HCT116 (cell line): ENCODE data around the gene MTM1. TPM values are rescaled to one million over a fixed set of nuclear protein-coding genes. Genes with fewer than 3 reads are reported as not detected.

Experiments used
- ATAC-seq: fragments of 200-7000 bp; cut with Tn5 transposase; 2 replicates; pipeline ENCODE4 v1.9.1; 2020; ENCODE audit warnings: mild to moderate bottlenecking, moderate library complexity
- BruUV-seq: library from RNA; stranded (reverse); fragments of 400-500 nt; replicated peaks from 2 replicates; lab custom pipeline; 2021; lab: Mats Ljungman, UMichigan
- CTCF ChIA-PET: fragments of 300-600 bp; sonication (Branson Sonifier 250); formaldehyde crosslinking; loops from one replicate; lab custom pipeline; 2021; ENCODE audit warnings: antibody characterized with exemption; lab: Charles Lee
- POLR2A ChIA-PET: fragments of 300-600, 350-600 bp; sonication (Branson Sonifier 250); formaldehyde crosslinking; loops from one replicate; lab custom pipeline; 2021; ENCODE audit warnings: antibody characterized with exemption; lab: Charles Lee
- RAD21 ChIA-PET, 2 experiments: fragments of 300-600 bp; sonication (Branson Sonifier 250); formaldehyde crosslinking; loops; one replicate each; lab custom pipeline; 2023; ENCODE audit warnings: low total read pairs in 2 of 2; ENCODE audit not compliant: uncharacterized antibody in 2 of 2, unreplicated experiment in 2 of 2, low non-redundant PET in 1 of 2; lab: Charles Lee
- DNase-seq: peaks from one replicate; pipeline ENCODE4 v3.0.0-alpha.2; 2010; ENCODE audit warnings: low read depth, low spot score
- H2AFZ ChIP-seq: fragments of 200-600 bp; shearing (Covaris generic), sonication (generic); 2 replicates; pipeline ENCODE4 v1.6.1; 2017; ENCODE audit warnings: low read depth, mixed run types, mixed read lengths, antibody characterized with exemption, low read length; ENCODE audit not compliant: poor library complexity, severe bottlenecking
- H3K27ac ChIP-seq: 2 replicates; pipeline ENCODE4 v1.5.1; 2012; ENCODE audit warnings: low read depth, low read length
- H3K27me3 ChIP-seq: fragments of 200-600 bp; sonication (generic); 2 replicates; pipeline ENCODE4 v1.6.1; 2016; ENCODE audit warnings: mixed run types, low read length, mixed read lengths; ENCODE audit not compliant: insufficient read depth
- H3K36me3 ChIP-seq, 2 experiments: fragments of 200-500 bp in 1 of 2; fragments of 200-600 bp in 1 of 2; sonication (Bioruptor generic) in 1 of 2; sonication (generic) in 1 of 2; 2 replicates each; pipeline versions ENCODE4 v1.5.1 to v1.6.1; 2014 to 2016; ENCODE audit warnings: low read length in 2 of 2, inconsistent platforms in 1 of 2, mixed read lengths in 1 of 2, mixed run types in 1 of 2; ENCODE audit not compliant: insufficient read depth in 2 of 2, control insufficient read depth in 1 of 2
- H3K4me1 ChIP-seq, 2 experiments: fragments of 200-600 bp in 1 of 2; sonication (generic) in 1 of 2; 2 replicates each; pipeline versions ENCODE4 v1.5.1 to v1.6.1; 2012 to 2017; ENCODE audit warnings: low read length in 2 of 2, inconsistent platforms in 1 of 2, mild to moderate bottlenecking in 1 of 2, mixed read lengths in 1 of 2, mixed run types in 1 of 2, moderate library complexity in 1 of 2; ENCODE audit not compliant: insufficient read depth in 2 of 2, control insufficient read depth in 1 of 2
- H3K4me2 ChIP-seq: fragments of 200-600 bp; sonication (generic); 2 replicates; pipeline ENCODE4 v1.6.1; 2017; ENCODE audit warnings: mixed run types, low read length, mixed read lengths
- H3K4me3 ChIP-seq, 2 experiments: fragments of 200-600 bp in 1 of 2; sonication (generic) in 1 of 2; replicated peaks in 1 of 2; 2 replicates each; pipeline ENCODE4 v1.5.1; 2011 to 2016; ENCODE audit warnings: low read length in 2 of 2, control low read depth in 1 of 2, low read depth in 1 of 2, mild to moderate bottlenecking in 1 of 2, mixed read lengths in 1 of 2, mixed run types in 1 of 2
- H3K79me2 ChIP-seq: fragments of 200-600 bp; sonication (generic); 2 replicates; pipeline ENCODE4 v1.6.1; 2017; ENCODE audit warnings: mild to moderate bottlenecking, mixed run types, low read length, moderate library complexity, mixed read lengths; ENCODE audit not compliant: insufficient read depth
- H3K9ac ChIP-seq: fragments of 200-600 bp; sonication (generic); 2 replicates; pipeline ENCODE4 v1.6.1; 2016; ENCODE audit warnings: low read length, mixed read lengths
- H3K9me2 ChIP-seq: fragments of 200-600 bp; sonication (generic), shearing (Covaris generic); 2 replicates; pipeline ENCODE4 v1.6.1; 2017; ENCODE audit warnings: mixed run types, mild to moderate bottlenecking, moderate library complexity; ENCODE audit not compliant: insufficient read depth
- H3K9me3 ChIP-seq, 2 experiments: fragments of 200-500 bp in 1 of 2; fragments of 200-600 bp in 1 of 2; sonication (Bioruptor generic) in 1 of 2; sonication (generic) in 1 of 2; 2 replicates each; pipeline ENCODE4 v1.6.1; 2014 to 2017; ENCODE audit warnings: low read length in 2 of 2, mixed read lengths in 2 of 2, inconsistent platforms in 1 of 2, low read depth in 1 of 2, mild to moderate bottlenecking in 1 of 2, mixed run types in 1 of 2, moderate library complexity in 1 of 2; ENCODE audit not compliant: control insufficient read depth in 1 of 2, insufficient read depth in 1 of 2
- H4K20me1 ChIP-seq: fragments of 200-600 bp; sonication (generic), shearing (Covaris generic); 2 replicates; pipeline ENCODE4 v1.6.1; 2017; ENCODE audit warnings: mixed run types, mild to moderate bottlenecking, moderate library complexity; ENCODE audit not compliant: insufficient read depth
- CEBPB ChIP-seq: IDR thresholded peaks from 2 replicates; pipeline ENCODE4 v1.6.1; 2012; ENCODE audit warnings: low read depth
- EZH2phosphoT487 ChIP-seq: fragments of 200-600 bp; IDR thresholded peaks from 2 replicates; pipeline ENCODE4 v1.6.1; 2018; ENCODE audit warnings: antibody characterized with exemption, borderline replicate concordance
- POLR2AphosphoS5 ChIP-seq: IDR thresholded peaks from 2 replicates; pipeline ENCODE4 v1.6.1; 2011; ENCODE audit warnings: mild to moderate bottlenecking, low read depth, low read length, moderate library complexity
- RAD21 ChIP-seq: IDR thresholded peaks from 2 replicates; pipeline ENCODE4 v1.6.1; 2012; ENCODE audit warnings: low read depth, mild to moderate bottlenecking
- TCF7L2 ChIP-seq: IDR thresholded peaks from 2 replicates; pipeline ENCODE4 v1.7.0; 2011; ENCODE audit warnings: borderline replicate concordance, inconsistent platforms; ENCODE audit not compliant: insufficient read depth, insufficient read length; ENCODE audit errors: extremely low read depth
- ZFX ChIP-seq: fragments of 450-650 bp; IDR thresholded peaks from 2 replicates; pipeline ENCODE4 v1.6.1; 2017
- ZNF274 ChIP-seq: fragments of 200-500 bp; sonication (Bioruptor generic); IDR thresholded peaks from 2 replicates; pipeline ENCODE4 v1.6.1; 2014; ENCODE audit warnings: mild to moderate bottlenecking, low read depth, low read length, inconsistent platforms
- intact Hi-C: fragments of 100-400 bp; cut with micrococcal nuclease; formaldehyde crosslinking; loops from 2 replicates; pipeline ENCODE4 v1.10.0; 2022
- total RNA-seq: library from RNA; stranded (reverse); gene quantifications from one replicate; pipeline ENCODE4 v1.2.1, GENCODE V29; 2021; ENCODE audit not compliant: unreplicated experiment

The MTM1 gene
- total RNA-seq, 1 experiment from 2014 or later: 6.5 TPM

DNA sequence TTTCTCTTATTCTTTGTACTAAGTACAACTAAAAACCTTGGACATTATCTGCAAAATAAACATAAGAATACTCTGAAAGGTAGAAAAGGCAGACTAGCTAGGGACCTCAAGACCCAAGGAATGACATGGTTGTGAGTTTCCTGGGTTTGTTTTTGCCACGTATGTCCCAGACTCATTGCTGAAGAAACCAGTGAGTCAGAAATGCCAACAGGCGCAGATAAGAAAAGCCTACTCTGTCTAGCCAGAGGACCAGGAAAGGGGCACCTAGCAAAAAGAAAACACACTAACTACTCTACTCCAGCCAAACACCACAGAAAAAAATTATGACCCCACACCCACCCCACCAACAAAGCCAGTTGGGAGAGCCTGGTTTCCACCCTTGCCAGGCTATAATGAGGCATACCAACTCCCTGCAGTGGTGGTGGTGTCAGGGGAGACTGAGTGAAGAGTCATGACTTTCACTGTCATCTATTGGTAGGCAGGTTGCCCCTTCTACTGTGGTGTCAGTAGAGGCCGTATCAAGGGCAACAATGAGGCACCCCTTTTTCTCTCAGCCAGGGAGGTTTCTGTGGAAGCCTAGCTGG, 135.7 kb downstream of the MTM1 start:
- no TSS peak for BruUV-seq
- Histone ChIP-seq H3K4me3 (no peak overlapping the region), H3K9me2 (no peaks in the 10 kb centered on the region), H2AFZ (no peak overlapping the region), H3K9ac (no peak overlapping the region), H3K9me3 (no peaks in the 10 kb centered on the region), H3K4me2 (no peak overlapping the region), H3K4me1 (no peaks in the 10 kb centered on the region), H3K27ac (no peak overlapping the region), H3K27me3 (no peaks in the 10 kb centered on the region), H3K36me3 (no peaks in the 10 kb centered on the region), H3K79me2 (peaks cover 7% of the 10 kb centered on the region; the same call in 1 of the 2 replicates), H4K20me1 (no peaks in the 10 kb centered on the region)
- ChIA-PET POLR2A (no interaction called here), CTCF (no interaction called here), RAD21 (no interaction called here)
- intact Hi-C loops: no loop called here
- ATAC-seq: no peak
- TF ChIP-seq ZFX: no peak
- TF ChIP-seq RAD21: no peak
- TF ChIP-seq TCF7L2: no peak
- no peak for TF ChIP-seq POLR2AphosphoS5
- no peak for TF ChIP-seq EZH2phosphoT487
- no peak for DNase-seq

GRCh38 chrX:150712619-150713018, 144.2 kb downstream of the MTM1 start:
- intact Hi-C loops: no loop called here
- H3K27ac ChIP-seq: no peak overlapping the region
- no peaks in the 10 kb centered on the region for H4K20me1 ChIP-seq
- BruUV-seq: no TSS peak
- TF ChIP-seq ZNF274 (no peak), CEBPB (no peak), TCF7L2 (no peak)
- ChIA-PET RAD21 (no interaction called here), POLR2A (no interaction called here), CTCF (interaction anchor here (0.8 kb wide), 1 partner anchor 19 kb away, joined by 3 read pairs; no protein-coding TSS in a partner anchor)
- H3K36me3 ChIP-seq: no peaks in the 10 kb centered on the region
- no peak overlapping the region for H3K4me3 ChIP-seq
- no peaks in the 10 kb centered on the region for H3K9me3 ChIP-seq
- H3K9me2 ChIP-seq: no peaks in the 10 kb centered on the region
- no peak overlapping the region for H2AFZ ChIP-seq
- DNase-seq: no peak
- no peak for ATAC-seq
- H3K4me2 ChIP-seq: no peak overlapping the region
- H3K27me3 ChIP-seq: no peaks in the 10 kb centered on the region
- no peaks in the 10 kb centered on the region for H3K79me2 ChIP-seq
- H3K4me1 ChIP-seq: no peaks in the 10 kb centered on the region
- no peak overlapping the region for H3K9ac ChIP-seq
